Large intestine (tissue), 3 donors: ENCODE measurements around the gene FLII. TPM values are rescaled to one million over a fixed set of nuclear protein-coding genes. Genes with fewer than 3 reads are reported as not detected.
A peak's percentile ranks its signal among the peaks of the same experiment; 100 is the strongest.

Experiments
- DNase-seq, 2 donors: peaks; one replicate each; pipeline versions ENCODE4 v3.0.0 to v3.0.0-alpha.2; 2013
- H3K27ac ChIP-seq: one replicate; pipeline ENCODE4 v1.5.1; 2013; ENCODE audit warnings: low read length
- H3K27me3 ChIP-seq: 2 replicates; pipeline ENCODE4 v1.6.1; 2013; ENCODE audit warnings: low read length; ENCODE audit not compliant: control insufficient read depth, insufficient read depth
- H3K36me3 ChIP-seq: 2 replicates; pipeline ENCODE4 v1.6.1; 2013; ENCODE audit warnings: low read length; ENCODE audit not compliant: control insufficient read depth, insufficient read depth
- H3K4me1 ChIP-seq: one replicate; pipeline ENCODE4 v1.6.1; 2013; ENCODE audit warnings: low read length; ENCODE audit not compliant: control insufficient read depth, insufficient read depth
- H3K4me3 ChIP-seq: one replicate; pipeline ENCODE4 v1.5.1; 2013; ENCODE audit warnings: low read length
- H3K9me3 ChIP-seq: one replicate; pipeline ENCODE4 v1.6.1; 2013; ENCODE audit warnings: mild to moderate bottlenecking, low read depth, low read length, moderate library complexity; ENCODE audit not compliant: control insufficient read depth
- WGBS: methylation state at CpG from one replicate; pipeline ENCODE4 v1.1.5; 2013; ENCODE audit warnings: low lambda C conversion rate; ENCODE audit not compliant: insufficient coverage; 5-methylcytosine and 5-hydroxymethylcytosine counted together
- polyA plus RNA-seq: library from polyadenylated mRNA; unstranded; fragments of 120-200 nt; gene quantifications from one replicate; pipeline ENCODE4 v1.2.1, GENCODE V29; 2013

FLII gene
- polyA plus RNA-seq, 1 donor: 161 TPM

GRCh38 chr17:18278867-18279266, 20.3 kb upstream of the FLII start:
- H3K4me1 ChIP-seq: no peaks in the 10 kb centered on the region
- 83% methylated on average over 2 of the region's 3 CpGs for WGBS
- no peak overlapping the region for H3K4me3 ChIP-seq
- no peak for DNase-seq
- H3K27ac ChIP-seq: no peak overlapping the region
- peaks cover 75% of the 10 kb centered on the region for H3K36me3 ChIP-seq
- no peaks in the 10 kb centered on the region for H3K9me3 ChIP-seq
- H3K27me3 ChIP-seq: no peaks in the 10 kb centered on the region

GRCh38 chr17:18277076-18277475, 18.5 kb upstream of the FLII start:
- Histone ChIP-seq H3K27ac (no peak overlapping the region), H3K4me3 (no peak overlapping the region), H3K27me3 (no peaks in the 10 kb centered on the region), H3K9me3 (no peaks in the 10 kb centered on the region), H3K36me3 (peaks cover 68% of the 10 kb centered on the region), H3K4me1 (no peaks in the 10 kb centered on the region)
- no peak for DNase-seq
- no CpG with 5 or more reads among the region's 1 CpG for WGBS

DNA sequence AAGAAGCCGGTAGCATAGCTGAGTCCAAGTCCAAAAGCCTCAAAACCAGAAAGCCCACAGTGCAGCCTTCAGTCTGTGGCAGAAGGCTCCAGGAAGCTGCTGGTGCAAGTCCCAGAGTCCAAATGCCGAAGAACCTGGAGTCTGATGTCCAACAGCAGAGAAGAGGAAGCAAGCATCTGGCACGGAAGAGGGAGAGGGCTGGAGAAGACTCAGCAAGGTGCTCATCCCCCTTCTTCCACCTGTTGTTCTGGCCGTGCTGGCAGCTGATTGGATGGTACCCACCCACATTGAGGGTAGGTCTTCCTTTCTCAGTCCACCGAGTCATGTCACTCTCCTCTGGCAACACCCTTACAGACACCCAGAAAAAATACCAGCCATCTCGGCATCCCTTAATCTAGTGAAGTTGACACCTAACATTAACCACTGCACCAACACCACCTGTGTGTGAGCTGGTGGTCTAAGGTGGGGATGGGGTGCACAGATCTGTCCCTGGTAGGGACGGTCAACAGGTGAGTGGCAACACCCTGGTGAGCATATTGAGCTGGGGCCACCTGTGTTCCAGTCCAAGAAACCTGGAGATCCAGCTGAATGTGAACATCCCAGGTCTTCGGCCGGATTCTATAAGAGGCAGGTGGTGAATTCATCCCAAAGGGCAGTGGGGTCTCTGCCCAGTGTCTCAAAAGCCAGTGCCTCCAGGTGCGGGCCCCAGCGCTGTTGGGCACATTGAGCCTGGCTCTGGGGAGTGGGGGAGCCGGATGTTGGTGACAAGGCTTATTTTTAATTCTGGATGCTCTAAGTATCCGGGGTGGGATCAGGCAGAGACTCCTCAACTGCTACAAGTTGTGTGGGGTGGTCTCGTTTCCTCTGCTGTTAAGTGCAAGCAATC, 11.8 kb upstream of the FLII start:
- Histone ChIP-seq H3K36me3 (peaks cover 25% of the 10 kb centered on the region), H3K4me3 (no peak overlapping the region), H3K27ac (no peak overlapping the region), H3K27me3 (no peaks in the 10 kb centered on the region), H3K4me1 (no peaks in the 10 kb centered on the region), H3K9me3 (no peaks in the 10 kb centered on the region)
- no peak for DNase-seq
- WGBS: no CpG with 5 or more reads among the region's 14 CpGs

DNA sequence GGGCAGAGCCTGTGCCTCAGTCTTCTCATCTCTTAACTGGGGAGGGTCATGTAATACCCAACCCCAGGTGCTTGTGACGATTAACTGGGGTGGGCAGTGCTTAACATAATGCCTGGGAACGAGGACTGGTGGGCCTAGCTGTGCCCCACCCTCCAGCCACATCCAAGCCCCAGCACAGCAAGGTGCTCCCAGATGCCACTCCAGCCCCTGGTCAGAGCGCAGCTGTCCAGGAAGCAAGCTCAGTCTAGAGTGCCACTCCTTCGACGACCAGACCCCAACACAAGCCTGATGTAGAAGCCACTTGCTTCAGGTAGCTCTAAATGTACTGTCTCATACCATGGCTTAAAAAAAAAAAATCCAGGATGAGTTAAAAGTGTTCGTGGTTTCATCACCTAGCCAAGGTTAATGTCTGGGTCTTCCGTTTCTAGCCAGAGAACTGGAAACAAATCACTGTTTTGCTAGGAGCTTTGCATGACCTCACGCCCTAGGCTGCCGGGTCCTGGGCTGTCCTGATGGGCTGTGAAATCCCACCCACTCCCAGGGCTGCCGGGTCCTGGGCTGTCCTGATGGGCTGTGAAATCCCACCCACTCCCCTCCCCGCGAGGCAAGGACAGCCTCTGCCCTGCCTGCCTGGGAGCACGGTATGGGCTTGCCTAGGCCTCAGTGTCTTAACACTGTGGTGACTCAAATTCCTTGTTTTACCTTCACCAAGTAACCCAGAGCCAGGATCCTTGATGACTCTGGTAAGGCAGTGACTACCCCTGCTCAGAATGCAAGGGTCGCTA, 9.6 kb upstream of the FLII start:
- Histone ChIP-seq H3K4me3 (no peak overlapping the region), H3K27me3 (no peaks in the 10 kb centered on the region), H3K36me3 (peaks cover 30% of the 10 kb centered on the region), H3K4me1 (no peaks in the 10 kb centered on the region), H3K27ac (no peak overlapping the region), H3K9me3 (no peaks in the 10 kb centered on the region)
- no peak for DNase-seq
- no CpG with 5 or more reads among the region's 14 CpGs for WGBS

GRCh38 chr17:18267366-18267765, 8.8 kb upstream of the FLII start:
- Histone ChIP-seq H3K9me3 (no peaks in the 10 kb centered on the region), H3K4me3 (no peak overlapping the region), H3K27me3 (no peaks in the 10 kb centered on the region), H3K4me1 (peaks cover 1% of the 10 kb centered on the region), H3K36me3 (peaks cover 34% of the 10 kb centered on the region), H3K27ac (no peak overlapping the region)
- DNase-seq: no peak
- WGBS: no CpG with 5 or more reads among the region's 10 CpGs

- Histone ChIP-seq H3K4me1 (peaks cover 18% of the 10 kb centered on the region), H3K36me3 (peaks cover 34% of the 10 kb centered on the region), H3K4me3 (no peak overlapping the region), H3K27ac (no peak overlapping the region), H3K27me3 (no peaks in the 10 kb centered on the region), H3K9me3 (no peaks in the 10 kb centered on the region)
- no peak for DNase-seq
- no CpG with 5 or more reads among the region's 50 CpGs for WGBS
Measured at GRCh38 chr17:18263885-18264682, 5.5 kb upstream of the FLII start.

DNA sequence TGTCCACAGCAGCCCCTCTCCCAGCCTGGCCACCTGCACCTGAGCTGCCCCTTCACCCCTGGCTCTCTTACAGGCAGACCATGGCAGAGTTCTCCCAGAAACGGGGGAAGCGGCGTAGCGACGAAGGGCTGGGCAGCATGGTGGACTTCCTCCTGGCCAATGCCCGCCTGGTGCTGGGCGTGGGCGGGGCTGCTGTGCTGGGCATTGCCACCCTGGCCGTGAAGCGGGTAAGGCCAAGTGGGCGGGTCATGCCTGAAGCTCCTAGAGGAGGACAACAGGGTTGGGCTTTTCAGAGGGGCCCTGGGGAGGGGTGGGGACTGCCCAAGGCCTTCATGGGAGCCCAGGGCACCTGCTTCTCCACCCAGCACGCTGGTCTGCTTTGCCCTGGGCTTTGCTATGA, 4.1 kb upstream of the FLII start:
- no CpG with 5 or more reads among the region's 12 CpGs for WGBS
- Histone ChIP-seq H3K9me3 (no peaks in the 10 kb centered on the region), H3K36me3 (peaks cover 34% of the 10 kb centered on the region), H3K4me1 (peaks cover 25% of the 10 kb centered on the region), H3K27ac (no peak overlapping the region), H3K4me3 (no peak overlapping the region), H3K27me3 (no peaks in the 10 kb centered on the region)
- DNase-seq: no peak

GRCh38 chr17:18262111-18262510, 3.6 kb upstream of the FLII start:
- Histone ChIP-seq H3K9me3 (no peaks in the 10 kb centered on the region), H3K4me1 (peaks cover 30% of the 10 kb centered on the region), H3K27me3 (no peaks in the 10 kb centered on the region), H3K36me3 (peaks cover 34% of the 10 kb centered on the region), H3K4me3 (no peak overlapping the region), H3K27ac (no peak overlapping the region)
- no peak for DNase-seq
- no CpG with 5 or more reads among the region's 2 CpGs for WGBS

DNA sequence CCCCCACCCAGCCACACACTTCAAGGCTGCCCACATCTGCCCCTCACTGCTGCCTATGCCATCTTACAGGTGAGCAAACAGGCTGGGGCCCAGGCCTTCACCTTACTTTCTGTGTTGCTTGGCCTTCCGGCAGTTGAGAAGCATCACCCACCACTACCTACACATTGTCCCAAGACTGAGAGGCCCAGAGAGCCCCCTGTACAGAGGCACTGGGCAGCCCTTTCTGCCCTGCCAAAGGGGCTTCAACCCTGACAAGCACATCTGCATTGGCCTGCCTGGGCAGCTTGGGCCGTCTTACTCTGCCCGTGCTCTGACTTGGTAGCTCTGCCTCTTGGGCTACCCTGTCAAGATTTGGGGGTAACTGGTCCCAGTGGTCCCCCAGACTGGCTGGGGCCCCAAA, 3.1 kb upstream of the FLII start:
- Histone ChIP-seq H3K4me3 (peak overlapping the region; percentile 92), H3K9me3 (no peaks in the 10 kb centered on the region), H3K27ac (no peak overlapping the region), H3K27me3 (no peaks in the 10 kb centered on the region), H3K4me1 (peaks cover 34% of the 10 kb centered on the region), H3K36me3 (peaks cover 35% of the 10 kb centered on the region)
- WGBS: no CpG with 5 or more reads among the region's 3 CpGs
- peak in 1 of 2 donors; percentile 20 for DNase-seq

GRCh38 chr17:18261146-18261515, 2.6 kb upstream of the FLII start:
- Histone ChIP-seq H3K9me3 (no peaks in the 10 kb centered on the region), H3K4me1 (peaks cover 36% of the 10 kb centered on the region), H3K36me3 (peaks cover 37% of the 10 kb centered on the region), H3K27ac (peak overlapping the region; percentile 76), H3K4me3 (peak overlapping the region; percentile 92), H3K27me3 (no peaks in the 10 kb centered on the region)
- no CpG with 5 or more reads among the region's 16 CpGs for WGBS
- peak; percentile 35 to 55 for DNase-seq
